DND-41 (cell line): ENCODE data around the gene ACER2.

Experiments
- ATAC-seq: fragments of 200-7000 bp; cut with Tn5 transposase; 3 replicates; pipeline ENCODE4 v1.9.1; 2021; ENCODE audit warnings: low read depth; ENCODE audit not compliant: insufficient read depth
- DNase-seq: peaks from one replicate; pipeline ENCODE4 v3.0.0-alpha.2; 2020
- H2AFZ ChIP-seq: 2 replicates; pipeline ENCODE4 v1.6.0; 2012; ENCODE audit warnings: low read depth, low read length
- H3K27ac ChIP-seq: 2 replicates; pipeline ENCODE4 v1.5.1; 2012; ENCODE audit warnings: low read length, inconsistent platforms
- H3K27me3 ChIP-seq: fragments of 200-600 bp; sonication (generic); 2 replicates; pipeline ENCODE4 v1.6.0; 2012; ENCODE audit warnings: low read length, mild to moderate bottlenecking, inconsistent platforms; ENCODE audit not compliant: insufficient read depth, poor library complexity
- H3K36me3 ChIP-seq: 2 replicates; pipeline ENCODE4 v1.5.1; 2012; ENCODE audit warnings: low read length, inconsistent platforms; ENCODE audit not compliant: insufficient read depth
- H3K4me1 ChIP-seq: 2 replicates; pipeline ENCODE4 v1.5.1; 2012; ENCODE audit warnings: mild to moderate bottlenecking, low read length; ENCODE audit not compliant: insufficient read depth
- H3K4me2 ChIP-seq: 2 replicates; pipeline ENCODE4 v1.6.0; 2012; ENCODE audit warnings: mild to moderate bottlenecking, moderate library complexity, low read length, inconsistent platforms; ENCODE audit not compliant: insufficient read depth
- H3K4me3 ChIP-seq, 2 experiments: fragments of 200-600 bp in 1 of 2; shearing (Covaris generic) in 1 of 2; 2 replicates each; pipeline ENCODE4 v1.5.1; 2012 to 2016; ENCODE audit warnings: inconsistent platforms in 2 of 2, low read length in 2 of 2, mild to moderate bottlenecking in 2 of 2, low read depth in 1 of 2, moderate library complexity in 1 of 2
- H3K79me2 ChIP-seq: 2 replicates; pipeline ENCODE4 v1.6.0; 2012; ENCODE audit warnings: low read length, inconsistent platforms; ENCODE audit not compliant: insufficient read depth
- H3K9ac ChIP-seq: 2 replicates; pipeline ENCODE4 v1.6.0; 2012; ENCODE audit warnings: low read depth, mild to moderate bottlenecking, inconsistent platforms, low read length, moderate library complexity
- H3K9me3 ChIP-seq: 2 replicates; pipeline ENCODE4 v1.5.1; 2012; ENCODE audit warnings: low read length, moderate library complexity, mild to moderate bottlenecking, inconsistent platforms; ENCODE audit not compliant: insufficient read depth, severe bottlenecking
- H4K20me1 ChIP-seq: 2 replicates; pipeline ENCODE4 v1.6.0; 2012; ENCODE audit warnings: low read length; ENCODE audit not compliant: insufficient read depth
- CTCF ChIP-seq: IDR thresholded peaks from 2 replicates; pipeline ENCODE4 v1.5.1; 2012; ENCODE audit warnings: borderline replicate concordance, low read length, moderate library complexity, mild to moderate bottlenecking; ENCODE audit not compliant: poor library complexity, severe bottlenecking; ENCODE audit errors: extremely low read depth
- EZH2 ChIP-seq: IDR thresholded peaks from 3 replicates; pipeline ENCODE4 v1.6.1; 2012; ENCODE audit warnings: borderline replicate concordance, low read depth, mild to moderate bottlenecking, moderate library complexity, low read length, inconsistent platforms; ENCODE audit not compliant: severe bottlenecking

Gene ACER2

GRCh38 chr9:19464764-19465585, 56.2 kb downstream of the ACER2 start:
- H2AFZ ChIP-seq, result no peak overlapping the region
- H3K79me2 ChIP-seq, result no peaks in the 10 kb centered on the region
- H3K4me3 ChIP-seq, result peak overlapping the region in 1 of 2 experiments; percentile 14; a peak in 1 of 4 replicates
- peak; percentile 93 for ATAC-seq
- H3K27me3 ChIP-seq, result no peaks in the 10 kb centered on the region
- TF ChIP-seq CTCF, result peak; percentile 57
- TF ChIP-seq EZH2, result no peak
- H3K4me2 ChIP-seq, result peak overlapping the region; percentile 48; the same call in 1 of the 2 replicates
- no peak overlapping the region for H3K27ac ChIP-seq
- H3K9ac ChIP-seq, result no peak overlapping the region
- H3K9me3 ChIP-seq, result no peaks in the 10 kb centered on the region
- DNase-seq, result peak; percentile 59
- H3K36me3 ChIP-seq, result no peaks in the 10 kb centered on the region
- H3K4me1 ChIP-seq, result peaks cover 2% of the 10 kb centered on the region; the same call in 1 of the 2 replicates
- no peaks in the 10 kb centered on the region for H4K20me1 ChIP-seq

GRCh38 chr9:19465586-19466279, 56.9 kb downstream of the ACER2 start:
- no peak overlapping the region for H2AFZ ChIP-seq
- no peaks in the 10 kb centered on the region for H3K36me3 ChIP-seq
- H3K9me3 ChIP-seq, result no peaks in the 10 kb centered on the region
- H3K9ac ChIP-seq, result no peak overlapping the region
- DNase-seq (no peak), ATAC-seq (no peak)
- peaks cover 2% of the 10 kb centered on the region; the same call in 1 of the 2 replicates for H3K4me1 ChIP-seq
- H3K27ac ChIP-seq, result no peak overlapping the region
- TF ChIP-seq CTCF, result no peak
- no peak for TF ChIP-seq EZH2
- H3K27me3 ChIP-seq, result no peaks in the 10 kb centered on the region
- H3K79me2 ChIP-seq, result no peaks in the 10 kb centered on the region
- H3K4me3 ChIP-seq, result no peak overlapping the region
- H4K20me1 ChIP-seq, result no peaks in the 10 kb centered on the region
- H3K4me2 ChIP-seq, result no peak overlapping the region

GRCh38 chr9:19466280-19466639, 57.5 kb downstream of the ACER2 start:
- no peak for DNase-seq
- no peak for ATAC-seq
- H2AFZ ChIP-seq, result no peak overlapping the region
- no peak overlapping the region for H3K9ac ChIP-seq
- H3K4me2 ChIP-seq, result no peak overlapping the region
- no peaks in the 10 kb centered on the region for H3K9me3 ChIP-seq
- H3K36me3 ChIP-seq, result no peaks in the 10 kb centered on the region
- H3K27ac ChIP-seq, result no peak overlapping the region
- no peak overlapping the region for H3K4me3 ChIP-seq
- H4K20me1 ChIP-seq, result no peaks in the 10 kb centered on the region
- TF ChIP-seq EZH2, result no peak
- no peaks in the 10 kb centered on the region for H3K27me3 ChIP-seq
- no peaks in the 10 kb centered on the region for H3K79me2 ChIP-seq
- peaks cover 2% of the 10 kb centered on the region; the same call in 1 of the 2 replicates for H3K4me1 ChIP-seq

GRCh38 chr9:19469271-19469670, 60.5 kb downstream of the ACER2 start:
- Histone ChIP-seq H3K27me3 (no peaks in the 10 kb centered on the region), H3K4me1 (peaks cover 9% of the 10 kb centered on the region), H4K20me1 (no peaks in the 10 kb centered on the region), H3K4me2 (no peak overlapping the region), H3K4me3 (no peak overlapping the region), H3K27ac (no peak overlapping the region), H2AFZ (no peak overlapping the region), H3K79me2 (no peaks in the 10 kb centered on the region), H3K9ac (no peak overlapping the region), H3K36me3 (no peaks in the 10 kb centered on the region), H3K9me3 (no peaks in the 10 kb centered on the region)
- DNase-seq (no peak), ATAC-seq (no peak)
- TF ChIP-seq CTCF (no peak), EZH2 (no peak)
